Gastrocnemius medialis (tissue), 4 donors: ENCODE data around the gene CFD.

Source experiments
- POLR2A ChIP-seq, 2 donors: fragments of 450-650 bp; IDR thresholded peaks; one replicate each; pipeline ENCODE4 v1.6.1; 2017; ENCODE audit warnings: antibody characterized with exemption in 2 of 2, mild to moderate bottlenecking in 2 of 2, moderate library complexity in 2 of 2
- TF ChIP-seq, protein P1 (sequence below), 5 experiments: fragments of 450-650 bp in 3 of 5; fragments of 200-600 bp in 2 of 5; sonication (generic) in 2 of 5; IDR thresholded peaks in 4 of 5; conservative IDR thresholded peaks in 1 of 5; 1 replicate in 4 of 5; 2 replicates in 1 of 5; pipeline ENCODE4 v1.5.1; 2016 to 2019; ENCODE audit warnings: antibody characterized with exemption in 5 of 5, mild to moderate bottlenecking in 3 of 5, moderate library complexity in 3 of 5

DNA sequence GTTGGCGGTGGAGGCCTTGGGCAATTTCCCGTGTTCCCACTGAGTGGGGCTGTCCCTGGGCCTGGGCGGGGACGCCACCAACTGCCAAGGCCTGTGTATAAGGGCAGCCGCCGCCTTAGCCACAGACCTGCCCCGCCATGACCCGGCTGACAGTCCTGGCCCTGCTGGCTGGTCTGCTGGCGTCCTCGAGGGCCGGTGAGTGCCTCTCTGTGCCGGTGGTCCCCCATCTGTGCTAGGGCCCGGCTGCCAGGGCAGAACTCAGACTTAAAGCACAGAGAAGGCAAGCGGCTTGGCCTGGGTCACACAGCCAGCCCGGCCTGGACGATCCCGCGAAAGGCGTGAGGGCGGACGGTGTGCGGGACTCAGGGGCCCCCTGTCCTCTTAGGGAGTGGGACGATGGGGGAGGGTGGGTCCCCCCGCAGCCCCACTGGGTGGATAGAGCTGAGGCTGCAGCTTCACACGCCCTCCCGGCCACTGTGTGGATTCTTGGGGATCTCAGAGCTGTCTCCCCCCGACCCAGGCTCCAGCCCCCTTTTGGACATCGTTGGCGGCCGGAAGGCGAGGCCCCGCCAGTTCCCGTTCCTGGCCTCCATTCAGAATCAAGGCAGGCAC lies 31.6 kb upstream of the CFD start, which contains the start of gene AZU1:
- TF ChIP-seq, protein P1, sequence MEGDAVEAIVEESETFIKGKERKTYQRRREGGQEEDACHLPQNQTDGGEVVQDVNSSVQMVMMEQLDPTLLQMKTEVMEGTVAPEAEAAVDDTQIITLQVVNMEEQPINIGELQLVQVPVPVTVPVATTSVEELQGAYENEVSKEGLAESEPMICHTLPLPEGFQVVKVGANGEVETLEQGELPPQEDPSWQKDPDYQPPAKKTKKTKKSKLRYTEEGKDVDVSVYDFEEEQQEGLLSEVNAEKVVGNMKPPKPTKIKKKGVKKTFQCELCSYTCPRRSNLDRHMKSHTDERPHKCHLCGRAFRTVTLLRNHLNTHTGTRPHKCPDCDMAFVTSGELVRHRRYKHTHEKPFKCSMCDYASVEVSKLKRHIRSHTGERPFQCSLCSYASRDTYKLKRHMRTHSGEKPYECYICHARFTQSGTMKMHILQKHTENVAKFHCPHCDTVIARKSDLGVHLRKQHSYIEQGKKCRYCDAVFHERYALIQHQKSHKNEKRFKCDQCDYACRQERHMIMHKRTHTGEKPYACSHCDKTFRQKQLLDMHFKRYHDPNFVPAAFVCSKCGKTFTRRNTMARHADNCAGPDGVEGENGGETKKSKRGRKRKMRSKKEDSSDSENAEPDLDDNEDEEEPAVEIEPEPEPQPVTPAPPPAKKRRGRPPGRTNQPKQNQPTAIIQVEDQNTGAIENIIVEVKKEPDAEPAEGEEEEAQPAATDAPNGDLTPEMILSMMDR (IDR thresholded peaks at IDR 0.05 in 4 of 5, conservative IDR thresholded peaks at IDR 0.05 in 1 of 5): no peak
- no peak for TF ChIP-seq POLR2A (IDR thresholded peaks at IDR 0.05)
